Neutrophil (primary cell): Measurements from ENCODE around the gene EPHA6.

ENCODE experiments used
- H3K27ac ChIP-seq: fragments of 200-600 bp; sonication (generic); 2 replicates; pipeline ENCODE4 v1.5.1; 2016; ENCODE audit warnings: mild to moderate bottlenecking, moderate library complexity
- H3K27me3 ChIP-seq: fragments of 200-600 bp; sonication (generic); 2 replicates; pipeline ENCODE4 v1.6.0; 2016; ENCODE audit warnings: mild to moderate bottlenecking
- H3K36me3 ChIP-seq: fragments of 200-600 bp; sonication (generic); 2 replicates; pipeline ENCODE4 v1.5.1; 2017
- H3K4me1 ChIP-seq, 2 experiments: fragments of 200-600 bp in 1 of 2; sonication (generic) in 1 of 2; 1 replicate in 1 of 2; 2 replicates in 1 of 2; pipeline versions ENCODE4 v1.5.1 to v1.6.1; 2013 to 2016; ENCODE audit warnings: low read depth in 1 of 2, low read length in 1 of 2, mild to moderate bottlenecking in 1 of 2, moderate library complexity in 1 of 2; ENCODE audit not compliant: control insufficient read depth in 1 of 2, insufficient read depth in 1 of 2
- H3K4me3 ChIP-seq, 2 experiments: fragments of 200-600 bp in 1 of 2; sonication (generic) in 1 of 2; 1 replicate in 1 of 2; 2 replicates in 1 of 2; pipeline ENCODE4 v1.5.1; 2013 to 2016; ENCODE audit warnings: low read depth in 1 of 2, low read length in 1 of 2, mild to moderate bottlenecking in 1 of 2, moderate library complexity in 1 of 2
- H3K9me3 ChIP-seq: fragments of 200-600 bp; sonication (generic); 2 replicates; pipeline ENCODE4 v1.5.1; 2016
- TF ChIP-seq, protein P1 (sequence below): fragments of 200-600 bp; sonication (generic); IDR thresholded peaks from 2 replicates; pipeline ENCODE4 v1.5.1; 2016; ENCODE audit warnings: antibody characterized with exemption

EPHA6 gene

DNA sequence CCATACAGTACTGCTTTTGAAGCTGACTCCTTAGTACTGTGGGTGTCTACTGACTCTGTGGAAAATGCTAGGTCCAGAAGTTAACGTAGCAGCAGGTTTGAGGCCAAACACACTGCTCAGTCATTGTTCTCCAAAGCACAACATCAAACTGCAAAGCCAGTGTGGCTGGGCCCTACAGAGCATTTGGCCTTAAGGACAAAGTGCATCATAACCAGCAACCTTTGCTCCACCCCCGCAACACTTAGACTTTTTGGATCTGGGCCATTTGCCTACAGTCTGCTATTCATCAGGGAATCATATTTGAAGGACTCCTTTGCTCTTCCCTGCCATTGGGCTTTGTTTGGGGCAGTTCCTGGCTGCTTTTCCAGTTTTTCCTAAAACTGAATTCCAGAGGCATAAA lies 907.1 kb downstream of the EPHA6 start:
- Histone ChIP-seq H3K4me1 (no peaks in the 10 kb centered on the region), H3K4me3 (no peak overlapping the region), H3K27ac (no peak overlapping the region), H3K36me3 (no peaks in the 10 kb centered on the region), H3K27me3 (peaks cover 24% of the 10 kb centered on the region), H3K9me3 (no peaks in the 10 kb centered on the region)
- TF ChIP-seq, protein P1, sequence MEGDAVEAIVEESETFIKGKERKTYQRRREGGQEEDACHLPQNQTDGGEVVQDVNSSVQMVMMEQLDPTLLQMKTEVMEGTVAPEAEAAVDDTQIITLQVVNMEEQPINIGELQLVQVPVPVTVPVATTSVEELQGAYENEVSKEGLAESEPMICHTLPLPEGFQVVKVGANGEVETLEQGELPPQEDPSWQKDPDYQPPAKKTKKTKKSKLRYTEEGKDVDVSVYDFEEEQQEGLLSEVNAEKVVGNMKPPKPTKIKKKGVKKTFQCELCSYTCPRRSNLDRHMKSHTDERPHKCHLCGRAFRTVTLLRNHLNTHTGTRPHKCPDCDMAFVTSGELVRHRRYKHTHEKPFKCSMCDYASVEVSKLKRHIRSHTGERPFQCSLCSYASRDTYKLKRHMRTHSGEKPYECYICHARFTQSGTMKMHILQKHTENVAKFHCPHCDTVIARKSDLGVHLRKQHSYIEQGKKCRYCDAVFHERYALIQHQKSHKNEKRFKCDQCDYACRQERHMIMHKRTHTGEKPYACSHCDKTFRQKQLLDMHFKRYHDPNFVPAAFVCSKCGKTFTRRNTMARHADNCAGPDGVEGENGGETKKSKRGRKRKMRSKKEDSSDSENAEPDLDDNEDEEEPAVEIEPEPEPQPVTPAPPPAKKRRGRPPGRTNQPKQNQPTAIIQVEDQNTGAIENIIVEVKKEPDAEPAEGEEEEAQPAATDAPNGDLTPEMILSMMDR, result no peak

- no peak overlapping the region for H3K27ac ChIP-seq
- H3K36me3 ChIP-seq, result no peaks in the 10 kb centered on the region
- no peak overlapping the region for H3K4me3 ChIP-seq
- H3K4me1 ChIP-seq, result no peaks in the 10 kb centered on the region
- no peaks in the 10 kb centered on the region for H3K9me3 ChIP-seq
- TF ChIP-seq, protein P1, result no peak
- no peaks in the 10 kb centered on the region for H3K27me3 ChIP-seq
These were observed 922.5 kb downstream of the EPHA6 start for GRCh38 chr3:97736928-97737327.

DNA sequence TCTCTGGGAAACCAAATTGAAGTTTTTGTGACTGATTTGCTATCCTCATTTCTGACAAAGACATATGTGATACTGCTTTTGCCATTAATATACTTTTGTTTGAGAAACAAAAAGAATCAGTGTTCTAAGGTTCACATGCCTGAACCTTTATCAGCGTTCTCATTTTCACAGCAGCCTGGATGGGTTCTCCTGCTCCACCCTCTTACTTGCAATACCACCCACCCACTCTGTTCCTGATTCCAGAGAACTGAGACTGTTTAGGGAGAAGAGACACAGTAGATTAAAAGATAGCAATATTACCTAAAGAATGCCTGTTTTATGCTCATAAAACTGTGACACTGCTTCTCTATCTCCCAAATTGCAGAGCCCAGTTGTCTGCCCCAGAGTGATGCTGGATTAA lies 924.4 kb downstream of the EPHA6 start:
- Histone ChIP-seq H3K27me3 (no peaks in the 10 kb centered on the region), H3K9me3 (no peaks in the 10 kb centered on the region), H3K4me3 (no peak overlapping the region), H3K4me1 (no peaks in the 10 kb centered on the region), H3K27ac (no peak overlapping the region), H3K36me3 (no peaks in the 10 kb centered on the region)
- TF ChIP-seq, protein P1, result no peak

- Histone ChIP-seq H3K27ac (no peak overlapping the region), H3K9me3 (no peaks in the 10 kb centered on the region), H3K27me3 (no peaks in the 10 kb centered on the region), H3K4me3 (no peak overlapping the region), H3K36me3 (no peaks in the 10 kb centered on the region), H3K4me1 (no peaks in the 10 kb centered on the region)
- TF ChIP-seq, protein P1, result no peak
These were observed 927.6 kb downstream of the EPHA6 start for GRCh38 chr3:97742036-97742435.

DNA sequence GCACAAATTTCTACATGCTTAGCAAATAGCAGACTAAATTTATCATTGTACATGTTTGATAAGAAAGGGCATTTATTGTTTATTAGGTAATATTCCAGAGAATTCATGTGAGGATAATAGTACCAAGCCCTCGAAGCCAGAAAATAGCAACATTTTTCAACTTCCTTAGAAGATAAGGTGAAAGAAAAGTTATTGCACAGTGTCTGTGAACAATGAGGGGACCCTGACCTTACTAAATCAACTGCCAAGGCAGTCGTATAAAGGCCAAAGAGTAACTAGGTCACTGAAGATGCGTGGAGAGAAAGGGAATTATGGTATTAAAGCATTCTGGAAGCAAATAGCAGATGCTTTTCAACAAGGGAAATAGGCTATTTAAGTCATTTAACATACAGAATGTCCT lies 929.9 kb downstream of the EPHA6 start:
- Histone ChIP-seq H3K4me1 (no peaks in the 10 kb centered on the region), H3K36me3 (no peaks in the 10 kb centered on the region)

More for the DNA sequence above, 929.9 kb downstream of the EPHA6 start:
- Histone ChIP-seq H3K27me3 (no peaks in the 10 kb centered on the region), H3K27ac (no peak overlapping the region), H3K4me3 (no peak overlapping the region), H3K9me3 (no peaks in the 10 kb centered on the region)
- TF ChIP-seq, protein P1, result no peak
